ENCODE data around the gene WDPCP. TPM values are rescaled to one million over a fixed set of nuclear protein-coding genes. Genes with fewer than 3 reads are reported as not detected.

Gene WDPCP
- total and polyA plus RNA-seq, 10 of the 15 experiments (the other 5 are each of a cell fraction or from before 2014, with no cell fraction given): 2.1 to 7.9 (median 4.6) TPM

DNA sequence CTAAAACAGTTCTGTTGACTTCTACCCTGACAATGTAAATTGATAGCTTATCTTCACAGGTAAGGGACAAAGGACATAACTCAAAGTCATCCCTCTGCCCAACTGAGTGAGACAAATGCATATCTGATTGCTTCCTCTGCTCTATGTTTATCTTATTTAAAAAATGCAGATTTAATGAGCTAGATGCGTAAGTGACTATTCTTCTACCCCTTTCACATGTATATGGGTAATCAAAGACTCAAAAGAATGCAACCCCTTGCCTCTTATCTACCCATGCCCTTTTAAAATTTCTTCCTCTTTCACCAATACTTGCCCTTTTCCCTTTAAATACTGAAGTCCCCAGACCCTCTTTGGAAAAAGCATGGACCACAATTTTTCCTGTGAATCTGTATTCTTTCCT lies 253.4 kb downstream of the WDPCP start:
- Histone ChIP-seq H3K9ac (ENCODE audit: control insufficient read depth, insufficient read depth, low read length) (no peak overlapping the region), H3K4me2 (ENCODE audit: control insufficient read depth, insufficient read depth) (no peak overlapping the region), H3K27me3 (replicated peaks in 1 of 2; ENCODE audit: control insufficient read depth in 2 of 2, insufficient read depth in 2 of 2, low read length in 1 of 2) (no peaks in the 10 kb centered on the region), H2AFZ (ENCODE audit: control insufficient read depth, low read depth, low read length) (no peak overlapping the region), H3K4me1 (ENCODE audit: control insufficient read depth, insufficient read depth, low read length) (no peaks in the 10 kb centered on the region), H3K27ac (ENCODE audit: control insufficient read depth, insufficient read depth) (no peak overlapping the region), H3K79me2 (ENCODE audit: control insufficient read depth, insufficient read depth, low read length) (no peaks in the 10 kb centered on the region), H3K4me3 (no peak overlapping the region), H3K9me3 (replicated peaks; ENCODE audit: control insufficient read depth, insufficient read depth, low read length) (no peaks in the 10 kb centered on the region), H4K20me1 (ENCODE audit: control insufficient read depth, insufficient read depth) (no peaks in the 10 kb centered on the region), H3K36me3 (ENCODE audit: control insufficient read depth in 2 of 2, insufficient read depth in 2 of 2, low read length in 1 of 2) (no peaks in the 10 kb centered on the region)
- no peak for DNase-seq (ENCODE audit: low read depth, low spot score)
- in situ Hi-C loops (cut with MboI): no loop called here
- no TSS peak for BruUV-seq (replicated peaks)
- no peak for FAIRE-seq
- WGBS (ENCODE audit: insufficient coverage, insufficient replicate concordance, low lambda C conversion rate, missing lambda C conversion rate): 94% methylated on average over 1 of the region's 1 CpG
- no peak for ATAC-seq
- intact Hi-C loops (cut with micrococcal nuclease; ENCODE audit: unreplicated experiment): no loop called here
- RAD21 ChIA-PET (ENCODE audit: unreplicated experiment): no interaction called here
- SMC1A ChIA-PET (ENCODE audit: uncharacterized antibody, unreplicated experiment): no interaction called here
- POLR2A ChIA-PET: no interaction called here
- TF ChIP-seq NR2F1 (conservative IDR thresholded peaks at IDR 0.05) (no peak), EGR1 (IDR thresholded peaks at IDR 0.05; ENCODE audit: borderline replicate concordance in 1 of 2, low read depth in 2 of 2, low read length in 2 of 2) (no peak), ESRRA (IDR thresholded peaks at IDR 0.05; ENCODE audit: low read length) (no peak), JUNB (IDR thresholded peaks at IDR 0.05) (no peak), SREBF2 (IDR thresholded peaks at IDR 0.05; ENCODE audit: low read length) (no peak), YY1 (IDR thresholded peaks at IDR 0.05; ENCODE audit: low read depth, low read length) (no peak), NRF1 (conservative IDR thresholded peaks at IDR 0.05; ENCODE audit: low read depth, low read length) (no peak), SIX5 (IDR thresholded peaks at IDR 0.05; ENCODE audit: low read depth, low read length, severe bottlenecking) (no peak), NFYB (IDR thresholded peaks at IDR 0.05; ENCODE audit: insufficient read depth, low read depth, low read length) (no peak), POU2F2 (IDR thresholded peaks at IDR 0.05; ENCODE audit: borderline replicate concordance, low read depth, low read length) (no peak), RELA (IDR thresholded peaks at IDR 0.05; ENCODE audit: borderline replicate concordance, partially characterized antibody) (no peak)
- TF ChIP-seq, protein P1, sequence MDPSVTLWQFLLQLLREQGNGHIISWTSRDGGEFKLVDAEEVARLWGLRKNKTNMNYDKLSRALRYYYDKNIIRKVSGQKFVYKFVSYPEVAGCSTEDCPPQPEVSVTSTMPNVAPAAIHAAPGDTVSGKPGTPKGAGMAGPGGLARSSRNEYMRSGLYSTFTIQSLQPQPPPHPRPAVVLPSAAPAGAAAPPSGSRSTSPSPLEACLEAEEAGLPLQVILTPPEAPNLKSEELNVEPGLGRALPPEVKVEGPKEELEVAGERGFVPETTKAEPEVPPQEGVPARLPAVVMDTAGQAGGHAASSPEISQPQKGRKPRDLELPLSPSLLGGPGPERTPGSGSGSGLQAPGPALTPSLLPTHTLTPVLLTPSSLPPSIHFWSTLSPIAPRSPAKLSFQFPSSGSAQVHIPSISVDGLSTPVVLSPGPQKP (IDR thresholded peaks at IDR 0.05; ENCODE audit: low read depth, low read length): no peak
- CTCF ChIA-PET: interaction anchor here (0.7 kb wide), 1 partner anchor 99 kb away, joined by 3 read pairs; no protein-coding TSS in a partner anchor
